HL-60 (cell line): Measurements from ENCODE around the gene ZMIZ1.

Experiments
- DNase-seq, 2 experiments: peaks; one replicate each; pipeline ENCODE4 v3.0.0-alpha.2; 2010 to 2020; ENCODE audit warnings: low read depth in 1 of 2, low spot score in 1 of 2
- H3K27ac ChIP-seq: fragments of 250-450 bp; sonication (Bioruptor Pico); replicated peaks from 2 replicates; pipeline ENCODE4 v1.5.1; 2020; ENCODE audit warnings: mild to moderate bottlenecking, moderate library complexity
- H3K27me3 ChIP-seq: fragments of 250-450 bp; sonication (Bioruptor Pico); 2 replicates; pipeline ENCODE4 v1.5.1; 2021; ENCODE audit warnings: mild to moderate bottlenecking, moderate library complexity; ENCODE audit not compliant: insufficient read depth, poor library complexity, severe bottlenecking
- H3K4me3 ChIP-seq: replicated peaks from 2 replicates; pipeline ENCODE4 v1.5.1; 2011; ENCODE audit warnings: mild to moderate bottlenecking, control low read depth, low read length; ENCODE audit not compliant: insufficient read depth
- GABPA ChIP-seq: IDR thresholded peaks from 2 replicates; pipeline ENCODE4 v1.6.1; 2012; ENCODE audit warnings: low read depth
- POLR2AphosphoS5 ChIP-seq: IDR thresholded peaks from 2 replicates; pipeline ENCODE4 v1.6.1; 2012; ENCODE audit warnings: low read depth
- REST ChIP-seq: IDR thresholded peaks from 2 replicates; pipeline ENCODE4 v1.6.1; 2012; ENCODE audit warnings: low read depth; ENCODE audit not compliant: insufficient replicate concordance
- SPI1 ChIP-seq: IDR thresholded peaks from 2 replicates; pipeline ENCODE4 v1.6.1; 2012; ENCODE audit warnings: low read depth, mild to moderate bottlenecking, borderline replicate concordance
- TF ChIP-seq, protein P1 (sequence below): IDR thresholded peaks from one replicate; pipeline ENCODE4 v1.5.1; 2011; ENCODE audit warnings: low read length, control low read depth, inconsistent platforms; ENCODE audit not compliant: insufficient read depth

ZMIZ1 gene

DNA sequence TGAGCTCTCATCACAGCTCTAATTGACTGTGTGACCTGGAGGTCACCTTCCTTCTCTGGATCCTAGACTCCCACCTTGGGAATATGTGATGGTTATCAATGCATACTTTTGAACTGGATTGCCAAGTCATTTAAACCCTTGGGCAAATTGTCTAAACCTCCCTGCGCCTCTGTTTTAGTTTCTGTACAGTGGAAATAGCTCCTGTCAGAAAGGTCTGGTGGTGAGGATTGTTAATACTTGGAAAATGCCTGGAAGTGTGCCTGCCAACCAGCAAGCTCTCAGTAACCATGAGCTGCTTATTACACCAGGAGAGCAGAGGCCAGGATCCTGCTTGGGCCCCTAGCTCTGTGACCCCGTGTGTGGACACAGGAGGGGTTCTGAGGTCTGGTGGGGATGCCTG, 169.8 kb downstream of the ZMIZ1 start:
- TF ChIP-seq REST (no peak), SPI1 (no peak), GABPA (no peak), POLR2AphosphoS5 (no peak)
- TF ChIP-seq, protein P1, sequence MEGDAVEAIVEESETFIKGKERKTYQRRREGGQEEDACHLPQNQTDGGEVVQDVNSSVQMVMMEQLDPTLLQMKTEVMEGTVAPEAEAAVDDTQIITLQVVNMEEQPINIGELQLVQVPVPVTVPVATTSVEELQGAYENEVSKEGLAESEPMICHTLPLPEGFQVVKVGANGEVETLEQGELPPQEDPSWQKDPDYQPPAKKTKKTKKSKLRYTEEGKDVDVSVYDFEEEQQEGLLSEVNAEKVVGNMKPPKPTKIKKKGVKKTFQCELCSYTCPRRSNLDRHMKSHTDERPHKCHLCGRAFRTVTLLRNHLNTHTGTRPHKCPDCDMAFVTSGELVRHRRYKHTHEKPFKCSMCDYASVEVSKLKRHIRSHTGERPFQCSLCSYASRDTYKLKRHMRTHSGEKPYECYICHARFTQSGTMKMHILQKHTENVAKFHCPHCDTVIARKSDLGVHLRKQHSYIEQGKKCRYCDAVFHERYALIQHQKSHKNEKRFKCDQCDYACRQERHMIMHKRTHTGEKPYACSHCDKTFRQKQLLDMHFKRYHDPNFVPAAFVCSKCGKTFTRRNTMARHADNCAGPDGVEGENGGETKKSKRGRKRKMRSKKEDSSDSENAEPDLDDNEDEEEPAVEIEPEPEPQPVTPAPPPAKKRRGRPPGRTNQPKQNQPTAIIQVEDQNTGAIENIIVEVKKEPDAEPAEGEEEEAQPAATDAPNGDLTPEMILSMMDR, result no peak
- Histone ChIP-seq H3K27me3 (no peaks in the 10 kb centered on the region), H3K27ac (no peak overlapping the region), H3K4me3 (no peak overlapping the region)
- no peak for DNase-seq

DNA sequence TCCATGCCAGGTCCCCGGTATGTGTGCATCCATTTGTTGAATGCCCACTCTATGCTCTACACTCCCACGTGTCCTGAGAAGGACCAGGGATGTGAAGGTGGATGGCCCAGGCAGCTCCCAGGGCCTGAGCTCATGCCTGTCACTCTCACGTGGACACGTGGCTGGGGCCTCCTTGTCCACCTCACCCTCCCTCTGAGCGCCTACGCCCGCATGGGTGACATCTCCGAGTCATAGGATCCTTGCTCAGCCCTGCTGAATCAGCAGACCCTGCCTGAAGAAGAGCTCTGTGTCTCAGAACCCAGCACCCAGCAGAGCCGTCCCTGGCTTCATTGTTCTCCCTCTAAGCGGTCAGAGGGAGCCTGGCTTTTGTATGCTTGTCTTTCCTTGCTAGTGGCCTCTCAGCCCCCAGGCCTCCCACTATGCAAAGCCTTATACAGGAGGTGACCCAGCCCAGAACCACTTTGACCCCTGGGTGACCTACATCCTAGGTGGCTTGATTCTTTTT, 170.6 kb downstream of the ZMIZ1 start:
- no peaks in the 10 kb centered on the region for H3K27me3 ChIP-seq
- no peak overlapping the region for H3K27ac ChIP-seq
- no peak for DNase-seq

GRCh38 chr10:79239924-79240581, 171.3 kb downstream of the ZMIZ1 start:
- no peak for DNase-seq
- Histone ChIP-seq H3K27ac (no peak overlapping the region), H3K27me3 (no peaks in the 10 kb centered on the region), H3K4me3 (no peak overlapping the region)
- TF ChIP-seq, protein P1, result no peak
- TF ChIP-seq POLR2AphosphoS5 (no peak), GABPA (no peak), REST (no peak), SPI1 (no peak)

More for the DNA sequence above, 170.6 kb downstream of the ZMIZ1 start:
- H3K4me3 ChIP-seq, result no peak overlapping the region
- TF ChIP-seq GABPA (no peak), REST (no peak), SPI1 (no peak), POLR2AphosphoS5 (no peak)
- TF ChIP-seq, protein P1, result no peak
